ENCODE measurements around the gene TAP1. TPM values are rescaled to one million over a fixed set of nuclear protein-coding genes. Genes with fewer than 3 reads are reported as not detected.

TAP1 gene
- total and polyA plus RNA-seq, 2 of the 4 experiments (the other 2 are of a cell fraction), result 20.1 to 27.6 TPM

DNA sequence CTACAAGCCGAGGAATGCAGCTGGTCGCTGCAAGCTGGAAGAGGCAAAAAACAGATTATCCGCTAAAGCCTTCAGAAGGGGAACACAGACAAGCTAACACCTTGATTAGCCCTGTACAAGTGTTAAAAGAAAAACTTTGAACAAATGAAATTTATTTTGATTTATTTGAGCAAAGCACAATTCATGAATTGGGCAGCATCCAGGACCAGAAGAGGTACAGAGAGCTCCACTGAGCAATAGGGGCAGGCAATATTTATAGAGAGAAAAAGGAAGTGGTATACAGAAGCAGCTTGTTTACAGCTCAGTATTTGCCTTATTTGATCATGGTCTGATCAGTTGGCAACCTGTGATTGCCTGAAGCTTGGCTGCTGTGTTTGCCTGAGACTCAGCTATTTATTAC is 54.3 kb downstream of the TAP1 start:
- TF ChIP-seq, protein P1, sequence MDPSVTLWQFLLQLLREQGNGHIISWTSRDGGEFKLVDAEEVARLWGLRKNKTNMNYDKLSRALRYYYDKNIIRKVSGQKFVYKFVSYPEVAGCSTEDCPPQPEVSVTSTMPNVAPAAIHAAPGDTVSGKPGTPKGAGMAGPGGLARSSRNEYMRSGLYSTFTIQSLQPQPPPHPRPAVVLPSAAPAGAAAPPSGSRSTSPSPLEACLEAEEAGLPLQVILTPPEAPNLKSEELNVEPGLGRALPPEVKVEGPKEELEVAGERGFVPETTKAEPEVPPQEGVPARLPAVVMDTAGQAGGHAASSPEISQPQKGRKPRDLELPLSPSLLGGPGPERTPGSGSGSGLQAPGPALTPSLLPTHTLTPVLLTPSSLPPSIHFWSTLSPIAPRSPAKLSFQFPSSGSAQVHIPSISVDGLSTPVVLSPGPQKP (IDR thresholded peaks at IDR 0.05; ENCODE audit: borderline replicate concordance, low read depth, low read length), result no peak
- TF ChIP-seq BHLHE40 (IDR thresholded peaks at IDR 0.05; ENCODE audit: low read depth, low read length) (no peak), RFX5 (IDR thresholded peaks at IDR 0.05; ENCODE audit: low read depth, low read length) (no peak), RCOR1 (IDR thresholded peaks at IDR 0.05; ENCODE audit: insufficient replicate concordance, low read length) (no peak), FOS (IDR thresholded peaks at IDR 0.05; ENCODE audit: low read depth, low read length) (no peak), CEBPB (IDR thresholded peaks at IDR 0.05; ENCODE audit: low read depth, low read length) (no peak), MAFK (IDR thresholded peaks at IDR 0.05; ENCODE audit: low read depth, low read length) (no peak), RAD21 (IDR thresholded peaks at IDR 0.05; ENCODE audit: low read length) (no peak), POLR2A (IDR thresholded peaks at IDR 0.05; ENCODE audit: low read depth, low read length) (no peak), MAZ (IDR thresholded peaks at IDR 0.05; ENCODE audit: borderline replicate concordance, low read depth, low read length) (no peak), MXI1 (IDR thresholded peaks at IDR 0.05; ENCODE audit: borderline replicate concordance, low read depth, low read length) (no peak)
- TF ChIP-seq, protein P2, sequence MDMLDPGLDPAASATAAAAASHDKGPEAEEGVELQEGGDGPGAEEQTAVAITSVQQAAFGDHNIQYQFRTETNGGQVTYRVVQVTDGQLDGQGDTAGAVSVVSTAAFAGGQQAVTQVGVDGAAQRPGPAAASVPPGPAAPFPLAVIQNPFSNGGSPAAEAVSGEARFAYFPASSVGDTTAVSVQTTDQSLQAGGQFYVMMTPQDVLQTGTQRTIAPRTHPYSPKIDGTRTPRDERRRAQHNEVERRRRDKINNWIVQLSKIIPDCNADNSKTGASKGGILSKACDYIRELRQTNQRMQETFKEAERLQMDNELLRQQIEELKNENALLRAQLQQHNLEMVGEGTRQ (IDR thresholded peaks at IDR 0.05; ENCODE audit: low read depth, low read length), result no peak
- TF ChIP-seq, protein P3, sequence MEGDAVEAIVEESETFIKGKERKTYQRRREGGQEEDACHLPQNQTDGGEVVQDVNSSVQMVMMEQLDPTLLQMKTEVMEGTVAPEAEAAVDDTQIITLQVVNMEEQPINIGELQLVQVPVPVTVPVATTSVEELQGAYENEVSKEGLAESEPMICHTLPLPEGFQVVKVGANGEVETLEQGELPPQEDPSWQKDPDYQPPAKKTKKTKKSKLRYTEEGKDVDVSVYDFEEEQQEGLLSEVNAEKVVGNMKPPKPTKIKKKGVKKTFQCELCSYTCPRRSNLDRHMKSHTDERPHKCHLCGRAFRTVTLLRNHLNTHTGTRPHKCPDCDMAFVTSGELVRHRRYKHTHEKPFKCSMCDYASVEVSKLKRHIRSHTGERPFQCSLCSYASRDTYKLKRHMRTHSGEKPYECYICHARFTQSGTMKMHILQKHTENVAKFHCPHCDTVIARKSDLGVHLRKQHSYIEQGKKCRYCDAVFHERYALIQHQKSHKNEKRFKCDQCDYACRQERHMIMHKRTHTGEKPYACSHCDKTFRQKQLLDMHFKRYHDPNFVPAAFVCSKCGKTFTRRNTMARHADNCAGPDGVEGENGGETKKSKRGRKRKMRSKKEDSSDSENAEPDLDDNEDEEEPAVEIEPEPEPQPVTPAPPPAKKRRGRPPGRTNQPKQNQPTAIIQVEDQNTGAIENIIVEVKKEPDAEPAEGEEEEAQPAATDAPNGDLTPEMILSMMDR (conservative IDR thresholded peaks at IDR 0.05; ENCODE audit: low read depth, low read length), result no peak
- no peak overlapping the region for H2AK9ac ChIP-seq (replicated peaks; ENCODE audit: low read depth, low read length, poor library complexity)
- H3K23ac ChIP-seq (ENCODE audit: low read depth, low read length), result no peak overlapping the region
- ChIA-PET POLR2A (ENCODE audit: unreplicated experiment) (no interaction called here), CTCF (no interaction called here)
- no peaks in the 10 kb centered on the region for H3K36me3 ChIP-seq (ENCODE audit: control insufficient read depth, insufficient read depth, low read length)
- no peak overlapping the region for H3K9ac ChIP-seq (ENCODE audit: low read depth, low read length)
- no peak overlapping the region for H2BK20ac ChIP-seq (ENCODE audit: low read depth, low read length)
- no peak overlapping the region for H4K8ac ChIP-seq (ENCODE audit: low read depth in 2 of 2, low read length in 2 of 2)
- no peak overlapping the region for H2BK15ac ChIP-seq (ENCODE audit: low read depth, low read length)
- H3K27ac ChIP-seq (ENCODE audit: insufficient read depth, low read length), result no peak overlapping the region
- H2BK5ac ChIP-seq (ENCODE audit: low read depth, low read length, poor library complexity, severe bottlenecking), result no peak overlapping the region
- peaks cover 13% of the 10 kb centered on the region for H3K27me3 ChIP-seq (ENCODE audit: control insufficient read depth, insufficient read depth, low read length)
- H3K4ac ChIP-seq (ENCODE audit: low read depth, low read length), result no peak overlapping the region
- H4K91ac ChIP-seq (ENCODE audit: insufficient read depth, low read depth, low read length), result no peak overlapping the region
- no peaks in the 10 kb centered on the region for H3K9me1 ChIP-seq (ENCODE audit: insufficient read depth, low read length)
- no peak for ATAC-seq (ENCODE audit: low read depth)
- DNase-seq, result no peak
- no CpG with 5 or more reads among the region's 3 CpGs for WGBS, 2 experiments (ENCODE audit: extremely low coverage in 2 of 2, insufficient read length in 1 of 2)
- H2BK120ac ChIP-seq (ENCODE audit: low read depth, low read length), result no peak overlapping the region
- no peaks in the 10 kb centered on the region for H4K20me1 ChIP-seq (ENCODE audit: insufficient read depth, low read length)
- H3K4me3 ChIP-seq (ENCODE audit: insufficient read depth, low read depth, low read length), result no peak overlapping the region
- H3K14ac ChIP-seq (replicated peaks; ENCODE audit: low read depth, low read length), result no peak overlapping the region
- intact Hi-C loops (cut with micrococcal nuclease) (loop anchor here (5.0 kb wide), 1 partner anchor 367 kb away; no protein-coding TSS in a partner anchor), dilution Hi-C loops (cut with HindIII; ENCODE audit: low sequenced_read_pairs, unreplicated experiment) (no loop called here), in situ Hi-C loops (cut with MboI; ENCODE audit: low sequenced_read_pairs) (loop anchor here (5.0 to 10.0 kb wide), 2 partner anchors 382 to 554 kb away; no protein-coding TSS in a partner anchor)
- H3K9me3 ChIP-seq (ENCODE audit: control insufficient read depth, insufficient read depth, low read length), result peaks cover 4% of the 10 kb centered on the region
- H2AK5ac ChIP-seq (ENCODE audit: low read depth, low read length), result no peak overlapping the region
- no peak overlapping the region for H3K56ac ChIP-seq (ENCODE audit: extremely low read depth, insufficient read depth, low read length)
- BruUV-seq (replicated peaks), result no TSS peak
- no peak overlapping the region for H2AFZ ChIP-seq (replicated peaks; ENCODE audit: low read length, poor library complexity)
- H3K79me1 ChIP-seq (ENCODE audit: low read depth in 1 of 2, low read length in 2 of 2), result no peaks in the 10 kb centered on the region
- H3K4me1 ChIP-seq (ENCODE audit: control insufficient read depth, insufficient read depth, low read length), result no peaks in the 10 kb centered on the region
- H3K18ac ChIP-seq (ENCODE audit: low read depth, low read length), result no peak overlapping the region
- H4K5ac ChIP-seq (ENCODE audit: low read depth, low read length), result no peak overlapping the region
- no peak overlapping the region for H3K4me2 ChIP-seq (ENCODE audit: low read depth, low read length)
